ENCODE measurements around the gene LRSAM1. TPM values are rescaled to one million over a fixed set of nuclear protein-coding genes. Genes with fewer than 3 reads are reported as not detected.

Gene LRSAM1
- total and polyA plus RNA-seq, 11 donors, result 21.9 to 42.2 (median 31.6) TPM

DNA sequence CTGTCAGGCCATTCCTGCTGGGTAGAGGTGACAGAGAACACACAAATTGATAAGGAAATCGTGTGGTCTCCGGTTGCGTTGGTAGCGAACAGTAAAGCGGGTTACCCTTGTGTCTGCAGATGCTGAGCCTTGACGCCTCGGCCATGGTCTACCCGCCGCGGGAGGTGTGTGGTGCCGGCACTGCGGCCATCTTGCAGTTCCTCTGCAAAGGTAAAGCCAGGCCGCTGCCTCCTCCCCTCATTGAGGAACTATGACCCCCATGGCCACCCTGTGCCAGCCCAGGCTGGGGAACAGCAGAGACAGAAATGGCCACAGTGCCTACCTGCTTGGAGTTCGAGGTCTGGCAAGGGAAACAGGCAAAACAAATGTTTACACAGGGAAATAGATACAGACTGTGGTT, 16.3 kb downstream of the LRSAM1 start:
- TF ChIP-seq CTCF (IDR thresholded peaks at IDR 0.05) (no peak), POLR2A (IDR thresholded peaks at IDR 0.05) (no peak)
- intact Hi-C loops (cut with DNase I), result no loop called here
- Histone ChIP-seq H3K4me1 (peaks cover 0 to 16% (median 1%) of the 10 kb centered on the region in 12 donors), H3K27me3 (no peaks in the 10 kb centered on the region), H3K9me3 (no peaks in the 10 kb centered on the region), H3K36me3 (peaks cover 0 to 82% (median 69%) of the 10 kb centered on the region in 9 donors), H3K27ac (no peak overlapping the region), H3K4me3 (no peak overlapping the region)
- DNase-seq (no peak), ATAC-seq (no peak)
- WGBS, 4 donors, result 87 to 93% (median 90%) methylated on average over 14 of the region's 14 CpGs

DNA sequence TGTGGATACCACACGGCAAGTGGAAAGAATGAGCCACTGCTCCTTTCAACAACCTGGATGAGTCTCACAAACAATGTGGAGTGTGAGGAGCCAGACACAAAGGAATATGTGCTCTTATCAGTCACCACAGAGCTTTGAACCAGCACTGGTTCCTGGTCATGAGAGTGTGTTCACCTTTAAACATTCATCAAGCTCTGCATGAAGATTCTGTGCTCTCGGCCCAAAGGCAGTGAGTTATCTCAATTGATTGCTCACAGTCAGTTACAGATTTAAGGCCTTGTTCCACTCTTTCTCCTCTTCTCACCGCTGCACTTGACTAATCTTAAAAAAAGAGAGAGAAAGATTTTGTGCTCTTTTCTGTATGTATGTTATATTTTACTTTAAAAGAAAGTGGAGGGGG, 19.4 kb downstream of the LRSAM1 start:
- Histone ChIP-seq H3K4me1 (peaks cover 0 to 12% (median 0%) of the 10 kb centered on the region in 12 donors), H3K27ac (peak overlapping the region in 1 of 12 donors; percentile 5), H3K4me3 (no peak overlapping the region), H3K36me3 (peaks cover 0 to 84% (median 68%) of the 10 kb centered on the region in 9 donors), H3K9me3 (no peaks in the 10 kb centered on the region), H3K27me3 (no peaks in the 10 kb centered on the region)
- WGBS, 4 donors, result 61 to 69% (median 64%) methylated on average over 3 of the region's 3 CpGs
- ATAC-seq (peak in 1 of 4 donors; percentile 40), DNase-seq (no peak)
- intact Hi-C loops (cut with DNase I), result no loop called here
- TF ChIP-seq CTCF (IDR thresholded peaks at IDR 0.05) (no peak), POLR2A (IDR thresholded peaks at IDR 0.05) (no peak)

DNA sequence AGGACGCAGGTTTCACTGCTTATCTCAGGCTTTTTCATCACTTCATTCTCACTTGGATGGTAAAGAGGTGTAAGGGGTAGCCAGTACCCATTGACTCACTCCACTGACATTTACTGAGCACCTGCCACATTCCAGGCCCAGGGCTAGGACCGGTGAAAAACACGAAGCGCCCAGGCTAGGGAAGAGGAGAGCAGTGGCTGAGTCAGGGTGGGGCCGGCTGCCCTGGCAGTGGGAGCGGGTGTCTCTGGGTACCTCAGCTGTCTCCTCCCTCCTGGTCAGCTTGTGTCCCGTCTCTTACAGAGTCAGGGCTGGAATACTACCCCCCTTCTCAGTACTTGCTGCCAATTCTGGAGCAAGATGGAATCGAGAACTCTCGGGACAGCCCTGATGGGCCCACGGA, 22.2 kb downstream of the LRSAM1 start:
- Histone ChIP-seq H3K4me1 (peaks cover 0 to 12% (median 0%) of the 10 kb centered on the region in 12 donors), H3K27ac (peak overlapping the region in 3 of 12 donors; percentile 52 to 61 (median 57)), H3K9me3 (no peaks in the 10 kb centered on the region), H3K27me3 (no peaks in the 10 kb centered on the region), H3K4me3 (no peak overlapping the region), H3K36me3 (peaks cover 0 to 88% (median 78%) of the 10 kb centered on the region in 9 donors)
- peak; percentile 37 to 73 (median 53) for ATAC-seq
- WGBS, 4 donors, result 70 to 83% (median 77%) methylated on average over 9 to 10 of the region's 10 CpGs
- DNase-seq, result no peak
- intact Hi-C loops (cut with DNase I), result no loop called here
- TF ChIP-seq CTCF (IDR thresholded peaks at IDR 0.05), result no peak
- no peak for TF ChIP-seq POLR2A (IDR thresholded peaks at IDR 0.05)

GRCh38 chr9:127473932-127474331, 22.6 kb downstream of the LRSAM1 start:
- Histone ChIP-seq H3K4me3 (no peak overlapping the region), H3K4me1 (peaks cover 0 to 12% (median 0%) of the 10 kb centered on the region in 12 donors), H3K27me3 (no peaks in the 10 kb centered on the region), H3K36me3 (peaks cover 0 to 88% (median 79%) of the 10 kb centered on the region in 9 donors), H3K9me3 (no peaks in the 10 kb centered on the region), H3K27ac (peak overlapping the region in 3 of 12 donors; percentile 52 to 61 (median 57))
- WGBS, 4 donors, result 80 to 94% (median 85%) methylated on average over 4 of the region's 4 CpGs
- ATAC-seq, result peak; percentile 57 to 76 (median 71)
- DNase-seq, result no peak
- intact Hi-C loops (cut with DNase I), result no loop called here
- TF ChIP-seq POLR2A (IDR thresholded peaks at IDR 0.05), result no peak
- no peak for TF ChIP-seq CTCF (IDR thresholded peaks at IDR 0.05)
